AG09309 (cell line): Measurements from ENCODE around the gene PCDHGC4.

Experiments used
- DNase-seq: peaks from one replicate; pipeline ENCODE4 v3.0.0-alpha.2; 2010; ENCODE audit warnings: low read depth
- H3K4me3 ChIP-seq: 2 replicates; pipeline ENCODE4 v1.5.1; 2011; ENCODE audit warnings: mild to moderate bottlenecking, low read depth, low read length, moderate library complexity; ENCODE audit not compliant: control insufficient read depth
- CTCF ChIP-seq: IDR thresholded peaks from 2 replicates; pipeline ENCODE4 v1.5.1; 2011; ENCODE audit warnings: mild to moderate bottlenecking, low read depth, low read length, inconsistent platforms; ENCODE audit not compliant: insufficient read depth, control insufficient read depth; ENCODE audit errors: missing control alignments

Gene PCDHGC4

GRCh38 chr5:141484641-141485311 lies at the start of gene PCDHGC4:
Gene PCDHGC4 (plus strand): TSS chr5:141485030. CDS start chr5:141485174, 144 bp downstream.
- no peak for DNase-seq
- H3K4me3 ChIP-seq: no peak within 1 kb of the TSS
- no peak for TF ChIP-seq CTCF

- TF ChIP-seq CTCF: no peak
- H3K4me3 ChIP-seq: no peak overlapping the region
- no peak for DNase-seq
Measured at GRCh38 chr5:141437221-141437620, 47.6 kb upstream of the PCDHGC4 start.

GRCh38 chr5:141439411-141440141 lies 45.3 kb upstream of the PCDHGC4 start:
- DNase-seq: no peak
- peak; percentile 12 for TF ChIP-seq CTCF

GRCh38 chr5:141440341-141440740 lies 44.5 kb upstream of the PCDHGC4 start:
- no peak for TF ChIP-seq CTCF
- no peak overlapping the region for H3K4me3 ChIP-seq
- no peak for DNase-seq

More at GRCh38 chr5:141439411-141440141, 45.3 kb upstream of the PCDHGC4 start:
- H3K4me3 ChIP-seq: no peak overlapping the region

GRCh38 chr5:141441571-141442170 lies 43.2 kb upstream of the PCDHGC4 start:
- TF ChIP-seq CTCF: no peak
- no peak for DNase-seq
- H3K4me3 ChIP-seq: no peak overlapping the region

GRCh38 chr5:141465351-141465750 lies 19.5 kb upstream of the PCDHGC4 start:
- no peak for DNase-seq
- no peak overlapping the region for H3K4me3 ChIP-seq
- no peak for TF ChIP-seq CTCF
